ENCODE results near the gene MINDY2. TPM values are rescaled to one million over a fixed set of nuclear protein-coding genes. Genes with fewer than 3 reads are reported as not detected.

The MINDY2 gene
- total RNA-seq, 1 donor = 66.5 TPM

DNA sequence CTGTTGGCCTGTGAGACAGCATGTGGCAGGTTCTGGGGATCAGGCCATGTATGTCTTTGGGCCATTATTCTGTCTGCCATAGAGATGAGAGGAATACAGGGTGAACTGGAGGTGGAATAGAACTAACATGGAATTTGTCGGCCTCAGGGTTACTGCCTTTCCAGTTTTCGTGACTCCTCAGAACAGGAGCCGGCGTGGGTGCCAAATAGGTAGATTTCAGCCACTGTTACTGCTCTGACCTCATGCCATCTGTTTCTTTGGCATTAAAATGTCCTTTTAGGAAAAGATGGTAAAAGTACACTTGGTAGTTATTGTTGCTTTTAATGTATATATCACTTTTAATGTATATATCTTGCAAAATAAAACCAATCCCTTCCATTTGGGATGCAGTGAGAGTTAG is 96.8 kb downstream of the MINDY2 start:
- H3K4me3 ChIP-seq (ENCODE audit: low read depth, low read length) = no peak overlapping the region
- TF ChIP-seq, protein P1, sequence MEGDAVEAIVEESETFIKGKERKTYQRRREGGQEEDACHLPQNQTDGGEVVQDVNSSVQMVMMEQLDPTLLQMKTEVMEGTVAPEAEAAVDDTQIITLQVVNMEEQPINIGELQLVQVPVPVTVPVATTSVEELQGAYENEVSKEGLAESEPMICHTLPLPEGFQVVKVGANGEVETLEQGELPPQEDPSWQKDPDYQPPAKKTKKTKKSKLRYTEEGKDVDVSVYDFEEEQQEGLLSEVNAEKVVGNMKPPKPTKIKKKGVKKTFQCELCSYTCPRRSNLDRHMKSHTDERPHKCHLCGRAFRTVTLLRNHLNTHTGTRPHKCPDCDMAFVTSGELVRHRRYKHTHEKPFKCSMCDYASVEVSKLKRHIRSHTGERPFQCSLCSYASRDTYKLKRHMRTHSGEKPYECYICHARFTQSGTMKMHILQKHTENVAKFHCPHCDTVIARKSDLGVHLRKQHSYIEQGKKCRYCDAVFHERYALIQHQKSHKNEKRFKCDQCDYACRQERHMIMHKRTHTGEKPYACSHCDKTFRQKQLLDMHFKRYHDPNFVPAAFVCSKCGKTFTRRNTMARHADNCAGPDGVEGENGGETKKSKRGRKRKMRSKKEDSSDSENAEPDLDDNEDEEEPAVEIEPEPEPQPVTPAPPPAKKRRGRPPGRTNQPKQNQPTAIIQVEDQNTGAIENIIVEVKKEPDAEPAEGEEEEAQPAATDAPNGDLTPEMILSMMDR (IDR thresholded peaks at IDR 0.05; ENCODE audit: insufficient read depth, low read depth, low read length) = no peak
- DNase-seq (ENCODE audit: low read depth) = no peak

DNA sequence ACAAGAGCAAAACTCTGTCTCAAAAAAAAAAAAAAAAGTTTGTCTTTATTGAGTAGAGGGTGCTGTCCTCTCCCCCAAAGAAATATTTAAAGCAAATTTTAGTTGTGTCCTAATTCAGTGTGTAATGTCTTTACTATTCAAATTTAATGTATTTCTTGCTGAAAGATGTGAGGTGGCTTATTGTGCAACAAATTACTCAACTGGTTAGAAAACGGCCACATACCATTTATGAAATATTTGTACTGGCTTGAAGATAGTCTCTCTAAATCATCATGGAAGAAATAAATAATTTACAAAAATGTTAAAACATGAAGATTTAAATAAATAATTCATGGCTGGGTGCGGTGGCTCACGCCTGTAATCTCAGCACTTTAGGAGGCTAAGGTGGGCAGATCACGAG is 99.3 kb downstream of the MINDY2 start:
- no peak overlapping the region for H3K4me3 ChIP-seq (ENCODE audit: low read depth, low read length)
- TF ChIP-seq, protein P1 (IDR thresholded peaks at IDR 0.05; ENCODE audit: insufficient read depth, low read depth, low read length) = no peak
- peak; percentile 55 for DNase-seq (ENCODE audit: low read depth)

- no peak overlapping the region for H3K4me3 ChIP-seq (ENCODE audit: low read depth, low read length)
- DNase-seq (ENCODE audit: low read depth) = peak; percentile 19
These were observed 102.2 kb downstream of the MINDY2 start for GRCh38 chr15:58873267-58873666.

GRCh38 chr15:58875343-58875742 is 104.2 kb downstream of the MINDY2 start:
- H3K4me3 ChIP-seq (ENCODE audit: low read depth, low read length) = no peak overlapping the region
- TF ChIP-seq, protein P1 (IDR thresholded peaks at IDR 0.05; ENCODE audit: insufficient read depth, low read depth, low read length) = no peak
- DNase-seq (ENCODE audit: low read depth) = no peak

More at GRCh38 chr15:58873267-58873666, 102.2 kb downstream of the MINDY2 start:
- TF ChIP-seq, protein P1 (IDR thresholded peaks at IDR 0.05; ENCODE audit: insufficient read depth, low read depth, low read length) = no peak

GRCh38 chr15:58876306-58877106 is 105.4 kb downstream of the MINDY2 start:
- TF ChIP-seq, protein P1 (IDR thresholded peaks at IDR 0.05; ENCODE audit: insufficient read depth, low read depth, low read length) = no peak
- no peak for DNase-seq (ENCODE audit: low read depth)
- H3K4me3 ChIP-seq (ENCODE audit: low read depth, low read length) = no peak overlapping the region

DNA sequence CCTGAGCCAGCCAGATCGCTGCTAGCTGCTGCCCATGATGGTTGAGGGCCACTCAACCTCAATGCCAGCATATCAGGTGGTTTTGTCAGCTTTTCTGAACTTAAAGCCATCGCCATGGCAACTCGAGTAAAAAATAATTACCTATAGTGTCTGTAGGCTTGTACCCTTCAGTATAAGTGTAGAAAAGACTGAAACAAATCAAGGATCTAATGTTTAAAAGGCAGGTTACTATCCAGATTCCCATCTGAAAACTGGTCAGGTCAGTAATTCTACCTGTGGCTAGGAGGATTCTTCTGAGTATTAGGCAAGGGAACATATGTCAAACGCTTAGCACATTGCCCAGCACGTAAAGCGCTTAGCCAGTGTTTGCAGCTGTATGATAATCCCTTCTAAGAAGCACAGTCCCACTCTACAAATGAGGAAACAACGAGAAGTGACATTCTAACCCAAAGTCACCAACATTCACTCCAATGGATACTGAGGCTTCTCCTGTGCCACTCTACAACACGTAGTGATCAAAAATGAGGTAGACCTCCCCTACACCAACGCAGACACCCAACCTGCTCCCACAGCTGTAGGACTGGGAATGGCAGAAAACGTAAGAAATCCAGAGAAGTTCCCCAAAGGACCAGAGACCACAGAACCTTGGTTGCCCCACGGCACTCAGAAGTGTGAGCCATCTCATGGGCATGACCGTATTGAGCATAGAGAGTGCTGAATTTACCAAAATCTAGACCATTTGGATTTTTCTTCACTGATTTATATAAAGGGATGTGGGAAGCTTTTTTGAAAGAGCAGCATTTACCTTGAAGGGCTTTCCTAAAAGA is 107.1 kb downstream of the MINDY2 start:
- no peak overlapping the region for H3K4me3 ChIP-seq (ENCODE audit: low read depth, low read length)
- TF ChIP-seq, protein P1 (IDR thresholded peaks at IDR 0.05; ENCODE audit: insufficient read depth, low read depth, low read length) = no peak
- no peak for DNase-seq (ENCODE audit: low read depth)

Measured in fibroblast of villous mesenchyme (primary cell).